H1 (cell line): ENCODE measurements around the gene OSCP1. TPM values are rescaled to one million over a fixed set of nuclear protein-coding genes. Genes with fewer than 3 reads are reported as not detected.

Experiments
- CTCF ChIA-PET: fragments of 300-600 bp; sonication (Branson Sonifier 250); formaldehyde crosslinking; loops from one replicate; lab custom pipeline; 2021; ENCODE audit not compliant: partially characterized antibody; lab: Charles Lee
- POLR2A ChIA-PET: fragments of 300-600 bp; sonication (Branson Sonifier 250); formaldehyde crosslinking; loops from one replicate; lab custom pipeline; 2021; ENCODE audit warnings: inconsistent platforms; ENCODE audit not compliant: partially characterized antibody; lab: Charles Lee
- DNase-seq, 2 experiments: peaks; one replicate each; pipeline versions ENCODE4 v3.0.0 to v3.0.0-alpha.2; 2010 to 2022; ENCODE audit warnings: low spot score in 2 of 2, low read depth in 1 of 2, mixed read lengths in 1 of 2
- FAIRE-seq: peaks from 2 replicates; lab custom pipeline; 2011; peaks lifted over from hg19 to GRCh38; lab: Jason Lieb, UNC
- H2AFZ ChIP-seq: 2 replicates; pipeline ENCODE4 v1.8.1; 2012; ENCODE audit warnings: low read length, inconsistent platforms
- H2AK5ac ChIP-seq: 2 replicates; pipeline ENCODE4 v1.6.1; 2013; ENCODE audit warnings: low read depth, low read length
- H2BK120ac ChIP-seq: replicated peaks from 2 replicates; pipeline ENCODE3; 2013; ENCODE audit warnings: low read depth, low read length, inconsistent platforms
- H2BK12ac ChIP-seq: 2 replicates; pipeline ENCODE4 v1.6.1; 2013; ENCODE audit warnings: low read depth, low read length
- H2BK15ac ChIP-seq: 2 replicates; pipeline ENCODE4 v1.6.1; 2013; ENCODE audit warnings: low read length
- H2BK20ac ChIP-seq: 2 replicates; pipeline ENCODE4 v1.6.1; 2013; ENCODE audit warnings: low read length
- H2BK5ac ChIP-seq: 2 replicates; pipeline ENCODE4 v1.6.1; 2013; ENCODE audit warnings: low read depth, low read length
- H3K14ac ChIP-seq: 2 replicates; pipeline ENCODE4 v1.6.1; 2013; ENCODE audit warnings: inconsistent platforms; ENCODE audit not compliant: insufficient read length
- H3K18ac ChIP-seq: 2 replicates; pipeline ENCODE4 v1.6.1; 2013; ENCODE audit warnings: low read length; ENCODE audit errors: extremely low read depth
- H3K23ac ChIP-seq: 2 replicates; pipeline ENCODE4 v1.6.1; 2013; ENCODE audit warnings: inconsistent platforms; ENCODE audit not compliant: insufficient read length
- H3K23me2 ChIP-seq: 2 replicates; pipeline ENCODE4 v1.6.1; 2013; ENCODE audit warnings: low read depth, low read length
- H3K27ac ChIP-seq: 2 replicates; pipeline ENCODE4 v1.6.1; 2011; ENCODE audit warnings: low read depth, low read length, inconsistent platforms
- H3K27me3 ChIP-seq, 4 experiments: replicated peaks in 1 of 4; 1 replicate in 1 of 4; 2 replicates in 3 of 4; pipeline versions ENCODE4 v1.6.1 to v1.8.1; 2011 to 2013; ENCODE audit warnings: low read length in 3 of 4, mild to moderate bottlenecking in 3 of 4, inconsistent platforms in 2 of 4, mixed read lengths in 2 of 4, moderate library complexity in 1 of 4; ENCODE audit not compliant: control insufficient read depth in 3 of 4, insufficient read depth in 3 of 4; ENCODE audit errors: extremely low read depth in 1 of 4
- H3K36me3 ChIP-seq, 4 experiments: 2 replicates each; pipeline versions ENCODE4 v1.6.1 to v1.8.1; 2011 to 2013; ENCODE audit warnings: mild to moderate bottlenecking in 4 of 4, low read length in 3 of 4, moderate library complexity in 2 of 4, control low read depth in 1 of 4, inconsistent platforms in 1 of 4; ENCODE audit not compliant: insufficient read depth in 4 of 4, control insufficient read depth in 2 of 4
- H3K4ac ChIP-seq: replicated peaks from 2 replicates; pipeline ENCODE3; 2013; ENCODE audit warnings: low read length, low read depth, mixed read lengths, inconsistent platforms; ENCODE audit not compliant: insufficient read length
- H3K4me1 ChIP-seq, 4 experiments: replicated peaks in 1 of 4; 1 replicate in 1 of 4; 2 replicates in 3 of 4; pipeline versions ENCODE4 v1.6.1 to v1.8.1; 2011 to 2013; ENCODE audit warnings: low read length in 3 of 4, inconsistent platforms in 2 of 4, mixed read lengths in 1 of 4; ENCODE audit not compliant: insufficient read depth in 4 of 4, control insufficient read depth in 3 of 4
- H3K4me2 ChIP-seq, 2 experiments: 2 replicates each; pipeline versions ENCODE4 v1.6.1 to v1.8.1; 2011 to 2013; ENCODE audit warnings: low read depth in 2 of 2, low read length in 2 of 2, control low read depth in 1 of 2, inconsistent platforms in 1 of 2, mild to moderate bottlenecking in 1 of 2; ENCODE audit not compliant: insufficient read depth in 1 of 2
- H3K4me3 ChIP-seq, 4 experiments: fragments of 200-600, 300-600 bp in 1 of 4; sonication (generic), shearing (Covaris generic), sonication (Bioruptor Twin) in 1 of 4; 2 replicates each; pipeline versions ENCODE4 v1.5.1 to v1.8.1; 2011 to 2016; ENCODE audit warnings: low read length in 4 of 4, low read depth in 3 of 4, control low read depth in 2 of 4, inconsistent platforms in 2 of 4, mild to moderate bottlenecking in 2 of 4, mixed read lengths in 1 of 4, moderate library complexity in 1 of 4; ENCODE audit not compliant: insufficient read depth in 2 of 4; ENCODE audit errors: extremely low read depth in 1 of 4
- H3K56ac ChIP-seq: replicated peaks from 2 replicates; pipeline ENCODE3; 2013; ENCODE audit warnings: low read depth, mild to moderate bottlenecking, mixed read lengths, low read length, inconsistent platforms; ENCODE audit not compliant: insufficient read length
- H3K79me1 ChIP-seq: 2 replicates; pipeline ENCODE4 v1.6.1; 2013; ENCODE audit warnings: low read depth, low read length, control low read depth
- H3K79me2 ChIP-seq, 2 experiments: 2 replicates each; pipeline versions ENCODE4 v1.6.1 to v1.8.1; 2012 to 2013; ENCODE audit warnings: low read length in 2 of 2, mild to moderate bottlenecking in 2 of 2, inconsistent platforms in 1 of 2; ENCODE audit not compliant: insufficient read depth in 2 of 2, control insufficient read depth in 1 of 2
- H3K9ac ChIP-seq, 4 experiments: replicated peaks in 1 of 4; 1 replicate in 1 of 4; 2 replicates in 3 of 4; pipeline versions ENCODE4 v1.6.1 to v1.8.1; 2011 to 2013; ENCODE audit warnings: low read depth in 3 of 4, low read length in 3 of 4, control low read depth in 2 of 4, mild to moderate bottlenecking in 2 of 4, moderate library complexity in 2 of 4, inconsistent platforms in 1 of 4; ENCODE audit errors: extremely low read depth in 1 of 4
- H3K9me3 ChIP-seq, 2 experiments: 2 replicates each; pipeline versions ENCODE4 v1.6.1 to v1.8.1; 2012 to 2013; ENCODE audit warnings: mild to moderate bottlenecking in 2 of 2, moderate library complexity in 2 of 2, control low read depth in 1 of 2, inconsistent platforms in 1 of 2, low read depth in 1 of 2, low read length in 1 of 2, mixed read lengths in 1 of 2; ENCODE audit not compliant: insufficient read depth in 2 of 2
- H4K20me1 ChIP-seq, 2 experiments: replicated peaks in 1 of 2; 2 replicates each; pipeline versions ENCODE3 to v1.8.1; 2011 to 2013; ENCODE audit warnings: inconsistent platforms in 2 of 2, low read length in 2 of 2, mild to moderate bottlenecking in 1 of 2; ENCODE audit not compliant: insufficient read depth in 2 of 2, control insufficient read depth in 1 of 2
- H4K5ac ChIP-seq: 2 replicates; pipeline ENCODE4 v1.6.1; 2013; ENCODE audit warnings: low read length, low read depth, mixed read lengths, inconsistent platforms; ENCODE audit not compliant: insufficient read length
- H4K8ac ChIP-seq: 2 replicates; pipeline ENCODE4 v1.8.0; 2013; ENCODE audit warnings: mild to moderate bottlenecking, moderate library complexity, low read length, inconsistent platforms; ENCODE audit not compliant: insufficient read depth; ENCODE audit errors: extremely low read depth
- H4K91ac ChIP-seq: replicated peaks from 2 replicates; pipeline ENCODE3; 2013; ENCODE audit warnings: low read length, mixed read lengths, inconsistent platforms; ENCODE audit not compliant: insufficient read length
- CEBPB ChIP-seq: IDR thresholded peaks from 2 replicates; pipeline ENCODE4 v1.6.1; 2012; ENCODE audit warnings: low read depth, low read length
- GABPA ChIP-seq: IDR thresholded peaks from 2 replicates; pipeline ENCODE4 v1.6.1; 2011; ENCODE audit warnings: mild to moderate bottlenecking, low read length, moderate library complexity, borderline replicate concordance; ENCODE audit not compliant: insufficient read depth
- JUND ChIP-seq: IDR thresholded peaks from 2 replicates; pipeline ENCODE4 v1.6.1; 2011; ENCODE audit warnings: mild to moderate bottlenecking, improper control_type of control experiment, low read length
- KDM1A ChIP-seq: fragments of 200-600, 300-600 bp; sonication (generic); IDR thresholded peaks from 2 replicates; pipeline ENCODE4 v1.7.1; 2016; ENCODE audit warnings: mild to moderate bottlenecking, low read length, borderline replicate concordance
- MAFK ChIP-seq: IDR thresholded peaks from 2 replicates; pipeline ENCODE4 v1.6.1; 2012; ENCODE audit warnings: low read depth, mild to moderate bottlenecking, improper control_type of control experiment, low read length
- NANOG ChIP-seq: IDR thresholded peaks from 2 replicates; pipeline ENCODE4 v1.6.1; 2011; ENCODE audit warnings: low read length, low read depth, mild to moderate bottlenecking, inconsistent platforms; ENCODE audit not compliant: insufficient read depth, poor library complexity, severe bottlenecking
- NRF1 ChIP-seq: IDR thresholded peaks from 2 replicates; pipeline ENCODE4 v1.6.1; 2011; ENCODE audit warnings: mild to moderate bottlenecking, low read depth, low read length, improper control_type of control experiment
- RNF2 ChIP-seq: fragments of 200-900, 300-1000 bp; sonication (generic); IDR thresholded peaks from 2 replicates; pipeline ENCODE4 v1.7.1; 2016; ENCODE audit warnings: borderline replicate concordance, low read depth, mild to moderate bottlenecking, antibody characterized with exemption, low read length; ENCODE audit not compliant: poor library complexity, severe bottlenecking; ENCODE audit errors: missing control alignments
- SRF ChIP-seq: IDR thresholded peaks from 2 replicates; pipeline ENCODE4 v1.6.1; 2011; ENCODE audit warnings: mild to moderate bottlenecking, low read depth, low read length, moderate library complexity
- YY1 ChIP-seq: IDR thresholded peaks from 2 replicates; pipeline ENCODE4 v1.6.1; 2011; ENCODE audit warnings: low read depth, mild to moderate bottlenecking, low read length
- WGBS, 2 experiments: shearing (Covaris generic) in 1 of 2; methylation state at CpG; one replicate each; pipeline versions ENCODE4 v1.1.6 to v1.1.7; 2013 to 2015; ENCODE audit warnings: low lambda C conversion rate in 2 of 2, mixed read lengths in 2 of 2, inconsistent platforms in 1 of 2, low coverage in 1 of 2, missing lambda C conversion rate in 1 of 2; ENCODE audit not compliant: insufficient replicate concordance in 2 of 2, insufficient coverage in 1 of 2, insufficient read length in 1 of 2; ENCODE audit errors: extremely low coverage in 1 of 2, missing lambda C conversion rate in 1 of 2; 5-methylcytosine and 5-hydroxymethylcytosine counted together
- polyA plus RNA-seq, 7 experiments: library from polyadenylated mRNA; depleted of rRNA in 3 of 7; stranded (reverse) in 5 of 7; unstranded in 2 of 7; fragments of >200 nt in 5 of 7; fragments of 200-250 nt in 2 of 7; gene quantifications; 1 replicate in 5 of 7; 2 replicates in 1 of 7; 4 replicates in 1 of 7; pipeline versions ENCODE4 v1.2.1 to v1.2.3, GENCODE V29; 2011 to 2013; ENCODE audit warnings: missing spikeins in 2 of 7, mixed read lengths in 2 of 7
- total RNA-seq: library from RNA; stranded (reverse); fragmentation: NEBNext Ultra II Directional; extraction: Animal tissue kit (Norgen Biotek cat#: 25700); gene quantifications from 2 replicates; pipeline ENCODE4 v1.2.1, GENCODE V29; 2021
- TF ChIP-seq, protein P1 (sequence below): IDR thresholded peaks from 2 replicates; pipeline ENCODE4 v1.6.1; 2012; ENCODE audit warnings: inconsistent platforms

Gene OSCP1
- total and polyA plus RNA-seq, 2 of the 8 experiments (the other 6 are each of a cell fraction or from before 2014, with no cell fraction given): 1.8 to 3.3 TPM

DNA sequence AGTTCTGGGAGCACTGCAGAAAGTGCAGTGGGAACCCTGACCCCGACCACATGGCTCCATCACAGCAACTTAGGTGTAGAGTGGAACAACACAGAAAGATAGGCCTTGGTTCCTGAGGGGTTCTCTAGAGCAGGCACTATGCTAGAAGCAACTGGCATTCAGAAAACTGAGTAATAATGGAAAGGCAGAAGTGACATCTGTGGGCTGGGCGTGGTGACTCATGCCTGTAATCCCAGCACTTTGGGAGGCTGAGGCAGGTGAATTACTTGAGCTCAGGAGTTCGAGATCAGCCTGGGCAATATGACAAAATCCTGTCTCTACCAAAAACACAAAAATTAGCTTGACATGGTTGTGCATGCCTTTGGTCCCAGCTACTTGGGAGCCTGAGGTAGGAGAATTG lies 8.7 kb upstream of the OSCP1 start:
- Histone ChIP-seq H3K79me2 (peaks cover 0 to 11% of the 10 kb centered on the region in 2 experiments; a peak in 2 of 4 replicates), H2BK20ac (no peak overlapping the region), H3K23me2 (peaks cover 4% of the 10 kb centered on the region; the same call in 1 of the 2 replicates), H3K4me2 (no peak overlapping the region), H3K36me3 (peaks cover 39 to 59% (median 56%) of the 10 kb centered on the region in 4 experiments), H3K23ac (no peak overlapping the region), H3K4me1 (no peaks in the 10 kb centered on the region), H2BK12ac (no peak overlapping the region), H2BK5ac (no peak overlapping the region), H3K4ac (no peak overlapping the region), H3K79me1 (peaks cover 7% of the 10 kb centered on the region), H3K18ac (no peak overlapping the region), H2BK15ac (no peak overlapping the region), H3K14ac (no peak overlapping the region), H3K9me3 (no peaks in the 10 kb centered on the region), H3K27ac (no peak overlapping the region), H2AK5ac (no peak overlapping the region), H4K91ac (no peak overlapping the region), H4K5ac (no peak overlapping the region), H4K20me1 (peaks cover 0 to 5% of the 10 kb centered on the region in 2 experiments), H3K9ac (no peak overlapping the region), H3K56ac (no peak overlapping the region), H3K4me3 (no peak overlapping the region), H2BK120ac (no peak overlapping the region), H3K27me3 (no peaks in the 10 kb centered on the region), H2AFZ (no peak overlapping the region)
- DNase-seq (no peak), FAIRE-seq (no peak)
- WGBS, 2 experiments: 84% methylated on average over 3 of the region's 3 CpGs; no CpG with 5 or more reads in 1 of the 2 experiments
- POLR2A ChIA-PET: interaction anchor here (0.8 to 2.8 kb wide), 3 partner anchors 8 to 58 kb away, joined by 3 to 10 read pairs (median 3); partner anchors contain the start of gene OSCP1
- TF ChIP-seq, protein P1, sequence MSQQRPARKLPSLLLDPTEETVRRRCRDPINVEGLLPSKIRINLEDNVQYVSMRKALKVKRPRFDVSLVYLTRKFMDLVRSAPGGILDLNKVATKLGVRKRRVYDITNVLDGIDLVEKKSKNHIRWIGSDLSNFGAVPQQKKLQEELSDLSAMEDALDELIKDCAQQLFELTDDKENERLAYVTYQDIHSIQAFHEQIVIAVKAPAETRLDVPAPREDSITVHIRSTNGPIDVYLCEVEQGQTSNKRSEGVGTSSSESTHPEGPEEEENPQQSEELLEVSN: no peak
- no peak for TF ChIP-seq NRF1
- TF ChIP-seq NANOG: no peak
- no peak for TF ChIP-seq KDM1A
- no peak for TF ChIP-seq CEBPB
- TF ChIP-seq GABPA: no peak
- TF ChIP-seq YY1: no peak
- TF ChIP-seq JUND: no peak
- no peak for TF ChIP-seq MAFK
- no peak for TF ChIP-seq SRF
- no peak for TF ChIP-seq RNF2
- TF ChIP-seq, all 59 proteins: peak for 0
- H4K8ac ChIP-seq: no peak overlapping the region
- CTCF ChIA-PET: interaction anchor here (2.5 kb wide), 1 partner anchor 10 kb away, joined by 11 read pairs; the partner anchor contains the start of gene OSCP1
